Measurements from ENCODE around the gene CMTM6.

DNA sequence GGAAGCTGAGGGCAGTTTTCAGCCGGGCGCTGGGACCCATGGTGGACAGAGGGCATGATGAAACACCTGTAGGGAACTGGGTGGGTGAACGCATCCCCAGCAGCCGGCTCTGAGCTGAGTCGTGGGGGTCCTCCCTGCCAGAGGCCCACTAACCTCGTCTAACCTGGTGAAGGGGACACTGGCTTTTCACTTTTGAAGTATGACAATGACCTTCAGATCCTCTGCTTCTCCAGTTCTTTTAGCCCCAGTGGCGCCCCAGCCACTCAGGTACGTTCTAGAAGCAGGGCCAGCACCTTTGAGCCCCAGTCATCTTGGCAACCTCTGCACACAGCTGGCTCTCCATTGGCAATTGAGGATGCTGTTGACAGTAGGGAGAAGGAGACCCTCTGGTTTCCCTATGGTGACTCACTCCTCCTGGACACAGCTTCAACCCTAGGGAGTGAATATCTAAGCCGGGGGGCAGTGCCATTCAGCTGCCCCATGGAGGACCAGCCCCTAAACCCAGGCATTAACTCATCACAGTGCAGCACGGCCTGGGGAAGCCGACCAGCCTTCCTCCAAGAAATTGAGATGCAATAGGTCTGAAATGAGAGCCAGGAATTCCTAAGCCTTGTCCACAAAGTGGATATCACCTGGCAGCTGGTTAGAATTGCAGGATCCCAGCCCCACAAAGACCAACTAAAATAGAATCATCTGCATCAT, 46.1 kb downstream of the CMTM6 start:
- TF ChIP-seq, protein P1, sequence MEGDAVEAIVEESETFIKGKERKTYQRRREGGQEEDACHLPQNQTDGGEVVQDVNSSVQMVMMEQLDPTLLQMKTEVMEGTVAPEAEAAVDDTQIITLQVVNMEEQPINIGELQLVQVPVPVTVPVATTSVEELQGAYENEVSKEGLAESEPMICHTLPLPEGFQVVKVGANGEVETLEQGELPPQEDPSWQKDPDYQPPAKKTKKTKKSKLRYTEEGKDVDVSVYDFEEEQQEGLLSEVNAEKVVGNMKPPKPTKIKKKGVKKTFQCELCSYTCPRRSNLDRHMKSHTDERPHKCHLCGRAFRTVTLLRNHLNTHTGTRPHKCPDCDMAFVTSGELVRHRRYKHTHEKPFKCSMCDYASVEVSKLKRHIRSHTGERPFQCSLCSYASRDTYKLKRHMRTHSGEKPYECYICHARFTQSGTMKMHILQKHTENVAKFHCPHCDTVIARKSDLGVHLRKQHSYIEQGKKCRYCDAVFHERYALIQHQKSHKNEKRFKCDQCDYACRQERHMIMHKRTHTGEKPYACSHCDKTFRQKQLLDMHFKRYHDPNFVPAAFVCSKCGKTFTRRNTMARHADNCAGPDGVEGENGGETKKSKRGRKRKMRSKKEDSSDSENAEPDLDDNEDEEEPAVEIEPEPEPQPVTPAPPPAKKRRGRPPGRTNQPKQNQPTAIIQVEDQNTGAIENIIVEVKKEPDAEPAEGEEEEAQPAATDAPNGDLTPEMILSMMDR (IDR thresholded peaks at IDR 0.05), result no peak
- TF ChIP-seq POLR2A (IDR thresholded peaks at IDR 0.05) (no peak), POLR2AphosphoS5 (IDR thresholded peaks at IDR 0.05) (no peak), EP300 (IDR thresholded peaks at IDR 0.05) (no peak)

Data from upper lobe of left lung (tissue), 4 donors.